SK-N-SH (cell line): Measurements from ENCODE around the gene TIGD6. TPM values are rescaled to one million over a fixed set of nuclear protein-coding genes. Genes with fewer than 3 reads are reported as not detected.
A peak's percentile ranks its signal among the peaks of the same experiment; 100 is the strongest.

ENCODE experiments used
- CTCF ChIA-PET: fragments of 300-600, 350-600 bp; formaldehyde crosslinking; extraction: SDS; loops from one replicate; lab custom pipeline; 2021; lab: Yijun Ruan, JAX
- POLR2A ChIA-PET: fragments of 350-600 bp; sonication (Branson Sonifier 250); formaldehyde crosslinking; extraction: SDS; loops from one replicate; lab custom pipeline; 2020; ENCODE audit warnings: antibody characterized with exemption, inconsistent platforms; lab: Yijun Ruan, JAX
- DNase-seq: peaks from one replicate; pipeline ENCODE4 v3.0.0; 2012
- H2AFZ ChIP-seq: fragments of 200-600 bp; sonication (generic); 2 replicates; pipeline ENCODE4 v1.8.1; 2016; ENCODE audit warnings: antibody characterized with exemption, mild to moderate bottlenecking, low read depth
- H3F3A ChIP-seq: fragments of 200-600 bp; sonication (generic); replicated peaks from 2 replicates; pipeline ENCODE3; 2016; ENCODE audit warnings: antibody characterized with exemption, mild to moderate bottlenecking; ENCODE audit not compliant: insufficient read depth
- H3K27ac ChIP-seq, 2 experiments: fragments of 200-500 bp in 1 of 2; fragments of 200-600 bp in 1 of 2; sonication (Bioruptor generic) in 1 of 2; sonication (generic), shearing (Covaris generic) in 1 of 2; 2 replicates each; pipeline versions ENCODE4 v1.5.1 to v1.6.1; 2014 to 2016; ENCODE audit warnings: low read depth in 2 of 2, inconsistent platforms in 1 of 2, low read length in 1 of 2, mild to moderate bottlenecking in 1 of 2, mixed read lengths in 1 of 2
- H3K27me3 ChIP-seq: fragments of 200-600 bp; sonication (generic), shearing (Covaris generic); 2 replicates; pipeline ENCODE4 v1.6.1; 2016; ENCODE audit warnings: mixed run types; ENCODE audit not compliant: insufficient read depth
- H3K36me3 ChIP-seq, 2 experiments: fragments of 200-500 bp in 1 of 2; fragments of 200-600 bp in 1 of 2; sonication (Bioruptor generic) in 1 of 2; sonication (generic) in 1 of 2; replicated peaks in 1 of 2; 2 replicates each; pipeline versions ENCODE3 to v1.5.1; 2014 to 2016; ENCODE audit warnings: low read length in 1 of 2, mild to moderate bottlenecking in 1 of 2; ENCODE audit not compliant: insufficient read depth in 2 of 2, control insufficient read depth in 1 of 2
- H3K4me1 ChIP-seq, 2 experiments: fragments of 200-500 bp in 1 of 2; fragments of 200-600 bp in 1 of 2; sonication (Bioruptor generic) in 1 of 2; sonication (generic), shearing (Covaris generic) in 1 of 2; 2 replicates each; pipeline versions ENCODE4 v1.5.1 to v1.6.1; 2014 to 2016; ENCODE audit warnings: low read depth in 1 of 2, low read length in 1 of 2, mixed run types in 1 of 2; ENCODE audit not compliant: insufficient read depth in 2 of 2, control insufficient read depth in 1 of 2
- H3K4me2 ChIP-seq: fragments of 200-600 bp; sonication (generic), shearing (Covaris generic); 2 replicates; pipeline ENCODE4 v1.6.1; 2017; ENCODE audit warnings: mixed run types
- H3K4me3 ChIP-seq, 2 experiments: fragments of 200-500 bp in 1 of 2; fragments of 200-600 bp in 1 of 2; sonication (Bioruptor generic) in 1 of 2; sonication (generic), shearing (Covaris generic) in 1 of 2; 2 replicates each; pipeline versions ENCODE4 v1.5.1 to v1.8.1; 2014 to 2016; ENCODE audit warnings: low read depth in 2 of 2, inconsistent platforms in 1 of 2, low read length in 1 of 2, mild to moderate bottlenecking in 1 of 2, mixed read lengths in 1 of 2, moderate library complexity in 1 of 2
- H3K79me2 ChIP-seq: fragments of 200-600 bp; sonication (generic); 2 replicates; pipeline ENCODE4 v1.8.1; 2017; ENCODE audit warnings: mild to moderate bottlenecking; ENCODE audit not compliant: insufficient read depth
- H3K9ac ChIP-seq: fragments of 200-600 bp; sonication (generic); 2 replicates; pipeline ENCODE4 v1.6.1; 2017; ENCODE audit warnings: mixed run types
- H3K9me2 ChIP-seq: fragments of 200-600 bp; sonication (generic); 2 replicates; pipeline ENCODE4 v1.6.1; 2017; ENCODE audit warnings: mixed run types
- H3K9me3 ChIP-seq: fragments of 200-600 bp; sonication (generic); 2 replicates; pipeline ENCODE4 v1.6.1; 2017; ENCODE audit warnings: mixed run types, mild to moderate bottlenecking, moderate library complexity
- H4K20me1 ChIP-seq: fragments of 200-600 bp; sonication (generic); 2 replicates; pipeline ENCODE4 v1.6.1; 2017; ENCODE audit warnings: mild to moderate bottlenecking, mixed run types; ENCODE audit not compliant: insufficient read depth
- CHD2 ChIP-seq: fragments of 150-350 bp; IDR thresholded peaks from 2 replicates; pipeline ENCODE4 v1.6.1; 2018; ENCODE audit warnings: low read length; ENCODE audit not compliant: partially characterized antibody
- ELF1 ChIP-seq: IDR thresholded peaks from 2 replicates; pipeline ENCODE4 v1.4.0; 2012
- EP300 ChIP-seq, 2 experiments: IDR thresholded peaks; 2 replicates each; pipeline versions ENCODE4 v1.4.0 to v1.6.1; 2012; ENCODE audit warnings: borderline replicate concordance in 1 of 2, low read depth in 1 of 2, low read length in 1 of 2
- EZH2phosphoT487 ChIP-seq: fragments of 200-600 bp; sonication (generic); IDR thresholded peaks from 2 replicates; pipeline ENCODE4 v1.6.1; 2017; ENCODE audit warnings: low read depth, mixed run types, mild to moderate bottlenecking, antibody characterized with exemption, moderate library complexity, borderline replicate concordance
- FOSL2 ChIP-seq: IDR thresholded peaks from 2 replicates; pipeline ENCODE4 v1.4.0; 2012; ENCODE audit warnings: low read depth, mild to moderate bottlenecking, moderate library complexity, borderline replicate concordance
- FOXJ3 ChIP-seq: sonication (generic); formaldehyde crosslinking; IDR thresholded peaks from 2 replicates; pipeline ENCODE4 v1.5.1; 2020; ENCODE audit warnings: mild to moderate bottlenecking, missing genetic modification reagents
- JUND ChIP-seq: IDR thresholded peaks from 2 replicates; pipeline ENCODE4 v1.4.0; 2012
- MXI1 ChIP-seq: IDR thresholded peaks from 2 replicates; pipeline ENCODE4 v1.6.1; 2012; ENCODE audit warnings: mild to moderate bottlenecking, low read depth, low read length, improper control_type of control experiment
- PBX3 ChIP-seq: IDR thresholded peaks from 2 replicates; pipeline ENCODE4; 2012
- RAD21 ChIP-seq: IDR thresholded peaks from 2 replicates; pipeline ENCODE4 v1.6.1; 2012; ENCODE audit warnings: mild to moderate bottlenecking, low read length
- RCOR1 ChIP-seq: fragments of 150-350 bp; IDR thresholded peaks from 2 replicates; pipeline ENCODE4 v1.6.1; 2017; ENCODE audit warnings: antibody characterized with exemption, low read length
- REST ChIP-seq: IDR thresholded peaks from 2 replicates; pipeline ENCODE4 v1.6.1; 2012; ENCODE audit warnings: mild to moderate bottlenecking, low read depth, low read length, moderate library complexity
- SMC3 ChIP-seq: IDR thresholded peaks from 2 replicates; pipeline ENCODE4 v1.6.1; 2012; ENCODE audit warnings: low read depth, low read length, improper control_type of control experiment
- TEAD4 ChIP-seq: IDR thresholded peaks from 2 replicates; pipeline ENCODE4 v1.4.0; 2012; ENCODE audit warnings: mild to moderate bottlenecking, borderline replicate concordance; ENCODE audit not compliant: insufficient read depth
- USF2 ChIP-seq: fragments of 150-350 bp; IDR thresholded peaks from 2 replicates; pipeline ENCODE4 v1.6.1; 2017; ENCODE audit warnings: antibody characterized with exemption, low read length, low read depth, borderline replicate concordance
- YY1 ChIP-seq: IDR thresholded peaks from 2 replicates; pipeline ENCODE4 v1.4.0; 2012; ENCODE audit warnings: low read depth, mild to moderate bottlenecking
- WGBS: methylation state at CpG from one replicate; pipeline ENCODE4 v1.1.6; 2017; ENCODE audit warnings: low lambda C conversion rate; 5-methylcytosine and 5-hydroxymethylcytosine counted together
- polyA plus RNA-seq, 3 experiments: library from polyadenylated mRNA; depleted of rRNA; stranded (reverse); fragments of >200 nt; gene quantifications; 2 replicates each; pipeline ENCODE4 v1.2.3, GENCODE V29; 2012

TIGD6 gene
- polyA plus RNA-seq, 1 of the 3 experiments (the other 2 are of a cell fraction), result 4.7 TPM

- H3K9me2 ChIP-seq, result no peaks in the 10 kb centered on the region
- H3K79me2 ChIP-seq, result no peaks in the 10 kb centered on the region
- H3F3A ChIP-seq, result peaks cover 21% of the 10 kb centered on the region
- H3K4me2 ChIP-seq, result no peak overlapping the region
- H3K36me3 ChIP-seq, result peaks cover 5 to 23% of the 10 kb centered on the region in 2 experiments
- no peaks in the 10 kb centered on the region for H3K9me3 ChIP-seq
- H3K4me3 ChIP-seq, result no peak overlapping the region
- no peak overlapping the region for H3K9ac ChIP-seq
- H3K27me3 ChIP-seq, result no peaks in the 10 kb centered on the region
- H4K20me1 ChIP-seq, result no peaks in the 10 kb centered on the region
- POLR2A ChIA-PET, result no interaction called here
- WGBS, result 90% methylated on average over 3 of the region's 3 CpGs
- no peak for TF ChIP-seq TEAD4
- TF ChIP-seq RAD21, result no peak
- no peak for TF ChIP-seq RCOR1
- no peak for TF ChIP-seq YY1
- TF ChIP-seq CHD2, result no peak
- TF ChIP-seq REST, result no peak
- no peak for TF ChIP-seq FOXJ3 (CRISPR knock-in tag)
- TF ChIP-seq USF2, result no peak
- TF ChIP-seq JUND, result no peak
- no peak for TF ChIP-seq FOSL2
- no peak overlapping the region for H3K27ac ChIP-seq
- no peak for DNase-seq
- CTCF ChIA-PET, result interaction anchor here (0.6 to 8.8 kb wide), 5 partner anchors 32 to 443 kb away, joined by 3 to 506 read pairs (median 7); partner anchors contain the start of gene SLC26A2
- peaks cover 10 to 13% of the 10 kb centered on the region in 2 experiments; a peak in 2 of 4 replicates for H3K4me1 ChIP-seq
- no peak overlapping the region for H2AFZ ChIP-seq
These were observed 7.0 kb downstream of the TIGD6 start for GRCh38 chr5:149993471-149993870.

GRCh38 chr5:149990518-149991376 is 9.7 kb downstream of the TIGD6 start:
- WGBS, result 75% methylated on average over 4 of the region's 4 CpGs
- H3K4me3 ChIP-seq, result peak overlapping the region in 1 of 2 experiments; percentile 28; a peak in 1 of 4 replicates
- peaks cover 19% of the 10 kb centered on the region for H3F3A ChIP-seq
- no peak overlapping the region for H2AFZ ChIP-seq
- peaks cover 9 to 10% of the 10 kb centered on the region in 2 experiments; a peak in 1 of 4 replicates for H3K4me1 ChIP-seq
- peak; percentile 67 for DNase-seq
- H3K9ac ChIP-seq, result no peak overlapping the region
- no peak overlapping the region for H3K4me2 ChIP-seq
- ChIA-PET POLR2A (interaction anchor here (0.9 to 1.0 kb wide), 2 partner anchors 9 to 157 kb away, joined by 3 to 4 read pairs; partner anchors contain the start of gene TIGD6), CTCF (interaction anchor here (0.5 to 8.8 kb wide), 65 partner anchors 10 to 455 kb away, joined by 3 to 506 read pairs (median 4); partner anchors contain the start of genes HMGXB3, PDE6A, SLC26A2 and TIGD6)
- no peaks in the 10 kb centered on the region for H4K20me1 ChIP-seq
- no peaks in the 10 kb centered on the region for H3K27me3 ChIP-seq
- no peaks in the 10 kb centered on the region for H3K79me2 ChIP-seq
- H3K9me2 ChIP-seq, result no peaks in the 10 kb centered on the region
- H3K9me3 ChIP-seq, result no peaks in the 10 kb centered on the region
- no peak overlapping the region for H3K27ac ChIP-seq
- peaks cover 0 to 15% of the 10 kb centered on the region in 2 experiments for H3K36me3 ChIP-seq
- peak; percentile 99 for TF ChIP-seq SMC3
- TF ChIP-seq RCOR1, result no peak
- no peak for TF ChIP-seq ELF1
- TF ChIP-seq CHD2, result peak; percentile 29
- TF ChIP-seq PBX3, result peak; percentile 93
- no peak for TF ChIP-seq MXI1
- no peak for TF ChIP-seq USF2
- no peak for TF ChIP-seq EZH2phosphoT487
- peak in 1 of 2 experiments; percentile 28; a peak in 1 of 4 replicates for TF ChIP-seq EP300 (IDR thresholded peaks at IDR 0.05; ENCODE audit: borderline replicate concordance in 1 of 2, low read depth in 1 of 2, low read length in 1 of 2)
